Measurements from ENCODE around the gene NUP210L. TPM values are rescaled to one million over a fixed set of nuclear protein-coding genes. Genes with fewer than 3 reads are reported as not detected.
A peak's percentile ranks its signal among the peaks of the same experiment; 100 is the strongest.

The NUP210L gene
- total RNA-seq, 2 experiments from 2014 or later: 0.04 TPM; not detected in 1

GRCh38 chr1:153962088-153963029 is 192.5 kb downstream of the NUP210L start:
- Mint-ChIP-seq H3K27ac (peak overlapping the region; percentile 87), H3K4me1 (peaks cover 35% of the 10 kb centered on the region), H3K9me3 (no peaks in the 10 kb centered on the region), H3K4me3 (peak overlapping the region; percentile 83), H3K36me3 (peaks cover 28% of the 10 kb centered on the region), H3K27me3 (no peaks in the 10 kb centered on the region)
- no peak for DNase-seq

- DNase-seq: no peak
- H3K27me3 Mint-ChIP-seq: no peaks in the 10 kb centered on the region
- peak overlapping the region; percentile 2 for H3K27ac Mint-ChIP-seq
- no peaks in the 10 kb centered on the region for H3K9me3 Mint-ChIP-seq
- H3K36me3 Mint-ChIP-seq: peaks cover 28% of the 10 kb centered on the region
- peaks cover 42% of the 10 kb centered on the region for H3K4me1 Mint-ChIP-seq
- H3K4me3 Mint-ChIP-seq: peak overlapping the region; percentile 83
Measured at GRCh38 chr1:153961421-153961820, 193.5 kb downstream of the NUP210L start.

GRCh38 chr1:153960206-153960605 is 194.7 kb downstream of the NUP210L start:
- Mint-ChIP-seq H3K9me3 (no peaks in the 10 kb centered on the region), H3K4me3 (no peak overlapping the region), H3K36me3 (peaks cover 20% of the 10 kb centered on the region), H3K4me1 (peaks cover 40% of the 10 kb centered on the region), H3K27ac (no peak overlapping the region), H3K27me3 (no peaks in the 10 kb centered on the region)
- DNase-seq: no peak

GRCh38 chr1:153959454-153959853 is 195.4 kb downstream of the NUP210L start:
- Mint-ChIP-seq H3K27me3 (no peaks in the 10 kb centered on the region), H3K4me3 (no peak overlapping the region), H3K9me3 (no peaks in the 10 kb centered on the region), H3K27ac (peak overlapping the region; percentile 61), H3K36me3 (peaks cover 20% of the 10 kb centered on the region), H3K4me1 (peaks cover 43% of the 10 kb centered on the region)
- DNase-seq: no peak

DNA sequence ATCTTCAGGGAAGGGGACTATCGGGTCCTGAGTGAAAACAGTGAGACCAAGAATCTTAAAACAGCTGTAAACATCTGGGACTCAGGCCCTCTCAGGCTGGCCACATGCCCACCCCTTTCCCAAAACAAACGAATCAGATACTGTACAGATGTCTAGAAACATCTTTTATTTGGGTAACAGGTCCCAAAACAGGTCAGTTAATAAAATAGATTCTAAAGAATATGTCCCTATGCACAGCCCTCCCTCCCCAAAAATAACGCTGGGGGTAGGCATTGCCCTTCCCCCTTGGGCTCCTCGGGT is 196.0 kb downstream of the NUP210L start:
- peaks cover 25% of the 10 kb centered on the region for H3K36me3 Mint-ChIP-seq
- peaks cover 46% of the 10 kb centered on the region for H3K4me1 Mint-ChIP-seq
- H3K27me3 Mint-ChIP-seq: no peaks in the 10 kb centered on the region
- H3K27ac Mint-ChIP-seq: peak overlapping the region; percentile 96
- H3K9me3 Mint-ChIP-seq: no peaks in the 10 kb centered on the region
- DNase-seq: no peak
- peak overlapping the region; percentile 92 for H3K4me3 Mint-ChIP-seq

DNA sequence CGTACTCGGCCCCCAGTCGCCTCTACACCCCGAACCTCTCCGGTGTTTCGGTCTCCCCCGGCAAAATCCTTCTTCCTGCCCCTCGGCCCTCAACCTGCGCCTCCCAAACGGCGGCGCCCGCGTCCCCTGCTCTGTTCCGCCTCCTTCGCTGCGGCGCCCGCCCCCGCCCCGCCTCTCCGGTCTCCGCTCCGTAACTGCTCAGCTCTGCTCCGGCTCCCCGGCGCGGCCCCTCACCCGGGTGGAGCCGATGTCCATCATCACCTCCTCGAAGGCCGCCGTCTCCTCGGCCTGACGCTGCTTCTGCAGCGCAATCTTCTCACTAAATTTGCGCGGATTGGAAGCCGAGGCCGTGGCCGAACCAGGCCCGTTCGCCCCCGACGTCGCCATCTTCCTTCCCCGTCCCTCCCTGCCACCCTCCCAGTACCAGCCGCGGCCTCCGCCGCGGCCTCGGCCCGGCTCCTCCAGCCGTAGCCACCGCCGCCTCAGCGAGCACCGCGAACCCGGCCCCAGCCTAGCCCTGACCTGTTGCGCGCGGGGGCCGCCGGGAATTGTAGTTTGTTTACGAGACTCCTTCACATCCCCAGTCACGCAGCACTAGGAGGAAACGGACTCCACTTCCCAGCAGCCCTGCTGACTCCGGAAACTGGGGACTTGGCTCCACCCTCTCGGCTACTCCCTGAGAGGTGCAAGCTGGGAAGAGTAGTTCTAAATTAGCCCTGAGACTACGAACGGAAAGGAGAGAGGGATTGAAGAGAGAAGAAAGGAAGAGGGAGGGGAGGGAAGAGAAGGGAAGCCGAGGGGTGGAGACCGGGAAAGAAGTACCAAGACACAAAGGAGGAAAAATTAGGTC is 196.5 kb downstream of the NUP210L start, which contains the start of gene CRTC2:
Gene CRTC2 (minus strand): TSS at position 502 of the 850 bp plus-strand sequence. CDS start 115 bp downstream, at position 387.
- Mint-ChIP-seq H3K9me3 (no peaks in the 10 kb centered on the region), H3K4me3 (peak within 1 kb of the TSS; percentile 92), H3K36me3 (peaks cover 25% of the 10 kb centered on the region), H3K4me1 (peaks cover 44% of the 10 kb centered on the region), H3K27me3 (no peaks in the 10 kb centered on the region), H3K27ac (peak within 1 kb of the TSS; percentile 96)
- DNase-seq: peak; percentile 96

DNA sequence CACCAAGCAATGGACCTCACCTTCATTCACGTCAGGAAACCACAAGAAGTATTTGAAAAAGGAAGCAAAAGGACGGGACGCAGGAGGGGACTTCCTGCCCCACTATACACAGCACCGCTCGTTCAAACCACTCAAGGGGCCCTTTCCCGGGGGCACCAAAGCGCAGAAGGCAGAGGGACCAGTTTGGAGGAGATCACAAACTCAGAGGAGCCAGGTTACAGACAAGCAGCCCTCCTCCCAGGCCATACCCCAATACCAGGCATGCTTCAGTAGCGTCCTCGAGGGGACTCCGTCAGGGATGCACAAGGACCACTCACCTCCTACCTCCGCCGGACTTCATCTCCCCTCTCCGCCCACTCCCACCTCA is 197.1 kb downstream of the NUP210L start:
- DNase-seq: peak; percentile 60
- Mint-ChIP-seq H3K4me1 (peaks cover 44% of the 10 kb centered on the region), H3K27me3 (no peaks in the 10 kb centered on the region), H3K4me3 (peak overlapping the region; percentile 92), H3K9me3 (no peaks in the 10 kb centered on the region), H3K27ac (peak overlapping the region; percentile 96), H3K36me3 (peaks cover 23% of the 10 kb centered on the region)

- Mint-ChIP-seq H3K9me3 (no peaks in the 10 kb centered on the region), H3K4me3 (peak overlapping the region; percentile 92), H3K27ac (peak overlapping the region; percentile 96), H3K27me3 (no peaks in the 10 kb centered on the region), H3K4me1 (peaks cover 40% of the 10 kb centered on the region), H3K36me3 (peaks cover 18% of the 10 kb centered on the region)
- DNase-seq: no peak
Measured at GRCh38 chr1:153956997-153957715, 197.7 kb downstream of the NUP210L start.

DNA sequence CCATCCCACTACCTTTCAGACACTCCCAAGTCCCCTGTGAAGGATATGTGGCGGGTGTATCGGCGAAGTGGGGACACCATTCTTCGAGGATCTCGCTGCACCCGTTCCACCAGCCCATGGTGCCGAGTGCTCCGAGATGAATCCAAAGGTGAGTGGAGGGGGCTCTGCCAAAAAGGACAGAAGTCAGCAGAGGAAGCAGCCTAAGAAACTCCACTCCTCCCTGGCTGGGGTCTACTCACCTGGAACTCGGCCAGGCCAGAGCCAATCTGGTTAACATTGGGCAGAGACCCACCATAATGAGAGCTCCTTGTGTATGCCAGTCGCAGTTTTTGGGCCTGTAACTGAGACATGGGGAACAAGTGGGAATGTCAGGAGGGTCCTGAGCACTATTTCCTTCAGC is 200.0 kb downstream of the NUP210L start:
- peak overlapping the region; percentile 37 for H3K4me3 Mint-ChIP-seq
- H3K4me1 Mint-ChIP-seq: peaks cover 34% of the 10 kb centered on the region
- no peak for DNase-seq
- H3K9me3 Mint-ChIP-seq: no peaks in the 10 kb centered on the region
- H3K36me3 Mint-ChIP-seq: peaks cover 20% of the 10 kb centered on the region
- H3K27me3 Mint-ChIP-seq: no peaks in the 10 kb centered on the region
- H3K27ac Mint-ChIP-seq: no peak overlapping the region

GRCh38 chr1:153953859-153954365 is 201.0 kb downstream of the NUP210L start:
- Mint-ChIP-seq H3K27me3 (no peaks in the 10 kb centered on the region), H3K4me1 (peaks cover 34% of the 10 kb centered on the region), H3K36me3 (peaks cover 20% of the 10 kb centered on the region), H3K27ac (peak overlapping the region; percentile 61), H3K4me3 (peak overlapping the region; percentile 37), H3K9me3 (no peaks in the 10 kb centered on the region)
- DNase-seq: no peak

GRCh38 chr1:153951801-153952200 is 203.1 kb downstream of the NUP210L start:
- H3K27ac Mint-ChIP-seq: no peak overlapping the region
- DNase-seq: no peak
- H3K4me3 Mint-ChIP-seq: no peak overlapping the region
- peaks cover 14% of the 10 kb centered on the region for H3K36me3 Mint-ChIP-seq
- no peaks in the 10 kb centered on the region for H3K27me3 Mint-ChIP-seq
- no peaks in the 10 kb centered on the region for H3K9me3 Mint-ChIP-seq
- peaks cover 29% of the 10 kb centered on the region for H3K4me1 Mint-ChIP-seq

GRCh38 chr1:153951183-153951582 is 203.7 kb downstream of the NUP210L start:
- no peak overlapping the region for H3K4me3 Mint-ChIP-seq
- H3K27ac Mint-ChIP-seq: peak overlapping the region; percentile 50
- peaks cover 25% of the 10 kb centered on the region for H3K4me1 Mint-ChIP-seq

DNA sequence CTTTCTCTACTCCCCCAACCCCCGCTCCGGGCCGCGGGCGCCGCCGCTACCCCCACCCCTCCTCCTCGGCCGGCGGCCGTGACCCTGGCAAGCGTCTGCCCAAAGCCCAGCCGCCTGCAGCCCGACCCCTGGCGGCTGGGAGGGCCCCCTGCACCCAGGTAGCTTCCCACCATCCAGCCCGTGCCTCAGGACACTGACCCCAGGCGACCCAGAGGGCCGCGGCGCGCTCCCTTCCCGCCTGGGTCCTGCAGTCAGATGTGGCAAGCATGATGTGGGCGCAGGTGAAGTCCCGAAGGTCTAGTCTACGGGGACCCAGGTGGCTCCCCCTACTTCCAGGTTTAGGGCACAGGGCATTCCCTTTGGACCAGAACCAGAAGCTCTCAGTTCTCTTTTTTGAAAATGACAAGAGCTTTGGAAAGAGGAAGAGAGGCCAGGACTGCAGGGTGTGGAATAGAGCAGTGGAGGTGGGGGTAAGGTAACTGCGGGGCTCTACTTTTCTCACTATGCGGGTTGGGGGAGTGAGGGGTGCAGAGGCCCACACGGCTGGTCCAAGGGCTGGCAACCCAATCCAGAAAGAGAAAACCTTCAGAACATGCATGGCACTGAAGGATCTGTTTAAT is 208.1 kb downstream of the NUP210L start, which contains the start of gene DENND4B:
Gene DENND4B (minus strand): TSS at position 97 of the 620 bp plus-strand sequence. CDS start 2,344 bp downstream, outside the sequence.
- Mint-ChIP-seq H3K27me3 (no peaks in the 10 kb centered on the region), H3K4me3 (peak within 1 kb of the TSS; percentile 93), H3K36me3 (peaks cover 25% of the 10 kb centered on the region), H3K4me1 (peaks cover 27% of the 10 kb centered on the region), H3K9me3 (no peaks in the 10 kb centered on the region), H3K27ac (peak within 1 kb of the TSS; percentile 95)
- peak; percentile 83 for DNase-seq

More at GRCh38 chr1:153951183-153951582, 203.7 kb downstream of the NUP210L start:
- Mint-ChIP-seq H3K36me3 (peaks cover 13% of the 10 kb centered on the region), H3K9me3 (no peaks in the 10 kb centered on the region), H3K27me3 (no peaks in the 10 kb centered on the region)
- DNase-seq: no peak
